Vagina (tissue), 2 donors: ENCODE data around the gene KCTD10. TPM values are rescaled to one million over a fixed set of nuclear protein-coding genes. Genes with fewer than 3 reads are reported as not detected.

Experiments
- DNase-seq, 2 donors: peaks; one replicate each; pipeline ENCODE4 v3.0.0-alpha.2; 2017; ENCODE audit errors: extremely low spot score in 2 of 2
- H3K27ac ChIP-seq: fragments of 200-600 bp; sonication (generic); one replicate; pipeline ENCODE4 v1.5.1; 2019
- H3K27me3 ChIP-seq: fragments of 200-600 bp; sonication (generic); one replicate; pipeline ENCODE4 v1.5.1; 2019
- H3K36me3 ChIP-seq, 2 donors: fragments of 200-600 bp; sonication (generic); one replicate each; pipeline ENCODE4 v1.5.1; 2017 to 2019
- H3K4me1 ChIP-seq: fragments of 200-600 bp; sonication (generic); one replicate; pipeline ENCODE4 v1.5.1; 2019
- H3K4me3 ChIP-seq, 2 donors: fragments of 200-600 bp; sonication (generic); 1 replicate in 1 of 2; 2 replicates in 1 of 2; pipeline ENCODE4 v1.5.1; 2016 to 2019
- H3K9me3 ChIP-seq: fragments of 200-600 bp; sonication (generic); one replicate; pipeline ENCODE4 v1.5.1; 2019
- CTCF ChIP-seq, 3 experiments: fragments of 450-650 bp in 2 of 3; fragments of 200-600 bp in 1 of 3; sonication (generic) in 1 of 3; IDR thresholded peaks; one replicate each; pipeline ENCODE4 v1.5.1; 2017 to 2019; ENCODE audit warnings: antibody characterized with exemption in 3 of 3, mild to moderate bottlenecking in 2 of 3, moderate library complexity in 2 of 3
- POLR2A ChIP-seq, 2 donors: fragments of 450-650 bp; IDR thresholded peaks; one replicate each; pipeline ENCODE4 v1.6.1; 2017; ENCODE audit warnings: antibody characterized with exemption in 2 of 2, mild to moderate bottlenecking in 2 of 2, moderate library complexity in 2 of 2
- POLR2AphosphoS5 ChIP-seq, 2 donors: sonication (generic); formaldehyde crosslinking; IDR thresholded peaks; one replicate each; pipeline ENCODE4 v1.9.0; 2017; ENCODE audit warnings: antibody characterized with exemption in 2 of 2, mild to moderate bottlenecking in 2 of 2, low read depth in 1 of 2; ENCODE audit not compliant: insufficient read depth in 1 of 2
- intact Hi-C: fragments of 100-400 bp; cut with DNase I; formaldehyde crosslinking; loops from one replicate; pipeline ENCODE4 v1.15.1; 2023
- total RNA-seq: library from RNA; depleted of rRNA; stranded (reverse); fragments of >200 nt; gene quantifications from one replicate; pipeline ENCODE4 v1.2.3, GENCODE V29; 2016

Gene KCTD10
- total RNA-seq, 1 donor from 2014 or later = 86.2 TPM

GRCh38 chr12:109488051-109488665, 11.1 kb upstream of the KCTD10 start:
- intact Hi-C loops = no loop called here
- no peak for DNase-seq
- H3K27me3 ChIP-seq = no peaks in the 10 kb centered on the region
- no peak for TF ChIP-seq CTCF (IDR thresholded peaks at IDR 0.05)
- no peak for TF ChIP-seq POLR2AphosphoS5 (IDR thresholded peaks at IDR 0.05; ENCODE audit: insufficient read depth in 1 of 2, low read depth in 1 of 2)
- TF ChIP-seq POLR2A (IDR thresholded peaks at IDR 0.05) = no peak
- H3K4me3 ChIP-seq = no peak overlapping the region
- no peaks in the 10 kb centered on the region for H3K4me1 ChIP-seq
- no peak overlapping the region for H3K27ac ChIP-seq
- H3K9me3 ChIP-seq = no peaks in the 10 kb centered on the region
- peaks cover 0 to 97% of the 10 kb centered on the region in 2 donors for H3K36me3 ChIP-seq

- no peak overlapping the region for H3K4me3 ChIP-seq
- intact Hi-C loops = no loop called here
These were observed 10.3 kb upstream of the KCTD10 start for GRCh38 chr12:109487181-109488050.

GRCh38 chr12:109485201-109485600, 8.1 kb upstream of the KCTD10 start:
- H3K36me3 ChIP-seq = peaks cover 0 to 74% of the 10 kb centered on the region in 2 donors

More at GRCh38 chr12:109487181-109488050, 10.3 kb upstream of the KCTD10 start:
- Histone ChIP-seq H3K9me3 (no peaks in the 10 kb centered on the region), H3K36me3 (peaks cover 0 to 92% of the 10 kb centered on the region in 2 donors), H3K4me1 (no peaks in the 10 kb centered on the region), H3K27me3 (no peaks in the 10 kb centered on the region), H3K27ac (no peak overlapping the region)
- DNase-seq = no peak
- TF ChIP-seq CTCF (IDR thresholded peaks at IDR 0.05) (no peak), POLR2AphosphoS5 (IDR thresholded peaks at IDR 0.05; ENCODE audit: insufficient read depth in 1 of 2, low read depth in 1 of 2) (no peak), POLR2A (IDR thresholded peaks at IDR 0.05) (no peak)

GRCh38 chr12:109483346-109483745, 6.2 kb upstream of the KCTD10 start:
- intact Hi-C loops = no loop called here
- TF ChIP-seq CTCF (IDR thresholded peaks at IDR 0.05) (no peak), POLR2A (IDR thresholded peaks at IDR 0.05) (no peak), POLR2AphosphoS5 (IDR thresholded peaks at IDR 0.05; ENCODE audit: insufficient read depth in 1 of 2, low read depth in 1 of 2) (no peak)
- Histone ChIP-seq H3K9me3 (no peaks in the 10 kb centered on the region), H3K4me3 (no peak overlapping the region), H3K27me3 (no peaks in the 10 kb centered on the region), H3K36me3 (peaks cover 0 to 55% of the 10 kb centered on the region in 2 donors), H3K4me1 (peaks cover 16% of the 10 kb centered on the region), H3K27ac (no peak overlapping the region)
- DNase-seq = no peak

More at GRCh38 chr12:109485201-109485600, 8.1 kb upstream of the KCTD10 start:
- no peak overlapping the region for H3K27ac ChIP-seq
- DNase-seq = no peak
- intact Hi-C loops = no loop called here
- H3K27me3 ChIP-seq = no peaks in the 10 kb centered on the region
- no peak for TF ChIP-seq POLR2AphosphoS5 (IDR thresholded peaks at IDR 0.05; ENCODE audit: insufficient read depth in 1 of 2, low read depth in 1 of 2)
- no peak for TF ChIP-seq CTCF (IDR thresholded peaks at IDR 0.05)
- TF ChIP-seq POLR2A (IDR thresholded peaks at IDR 0.05) = no peak
- no peak overlapping the region for H3K4me3 ChIP-seq
- H3K4me1 ChIP-seq = no peaks in the 10 kb centered on the region
- no peaks in the 10 kb centered on the region for H3K9me3 ChIP-seq
